ENCODE data around the gene KDM6B. TPM values are rescaled to one million over a fixed set of nuclear protein-coding genes. Genes with fewer than 3 reads are reported as not detected.
A peak's percentile ranks its signal among the peaks of the same experiment; 100 is the strongest.

The KDM6B gene
- total and polyA plus RNA-seq, 7 donors = 2.8 to 26.0 (median 15.2) TPM

- DNase-seq = no peak
- intact Hi-C loops (cut with DNase I) = no loop called here
- TF ChIP-seq, protein P1, sequence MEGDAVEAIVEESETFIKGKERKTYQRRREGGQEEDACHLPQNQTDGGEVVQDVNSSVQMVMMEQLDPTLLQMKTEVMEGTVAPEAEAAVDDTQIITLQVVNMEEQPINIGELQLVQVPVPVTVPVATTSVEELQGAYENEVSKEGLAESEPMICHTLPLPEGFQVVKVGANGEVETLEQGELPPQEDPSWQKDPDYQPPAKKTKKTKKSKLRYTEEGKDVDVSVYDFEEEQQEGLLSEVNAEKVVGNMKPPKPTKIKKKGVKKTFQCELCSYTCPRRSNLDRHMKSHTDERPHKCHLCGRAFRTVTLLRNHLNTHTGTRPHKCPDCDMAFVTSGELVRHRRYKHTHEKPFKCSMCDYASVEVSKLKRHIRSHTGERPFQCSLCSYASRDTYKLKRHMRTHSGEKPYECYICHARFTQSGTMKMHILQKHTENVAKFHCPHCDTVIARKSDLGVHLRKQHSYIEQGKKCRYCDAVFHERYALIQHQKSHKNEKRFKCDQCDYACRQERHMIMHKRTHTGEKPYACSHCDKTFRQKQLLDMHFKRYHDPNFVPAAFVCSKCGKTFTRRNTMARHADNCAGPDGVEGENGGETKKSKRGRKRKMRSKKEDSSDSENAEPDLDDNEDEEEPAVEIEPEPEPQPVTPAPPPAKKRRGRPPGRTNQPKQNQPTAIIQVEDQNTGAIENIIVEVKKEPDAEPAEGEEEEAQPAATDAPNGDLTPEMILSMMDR (IDR thresholded peaks at IDR 0.05) = no peak
- Histone ChIP-seq H3K4me1 (peaks cover 36% of the 10 kb centered on the region), H3K27ac (peak overlapping the region; percentile 99), H3K9me3 (no peaks in the 10 kb centered on the region), H3K27me3 (ENCODE audit: insufficient read depth in 3 of 3, low read length in 2 of 3) (no peaks in the 10 kb centered on the region), H3K36me3 (ENCODE audit: insufficient read depth in 1 of 2, low read depth in 1 of 2) (peaks cover 0 to 9% of the 10 kb centered on the region in 2 donors), H3K4me3 (peak overlapping the region; percentile 81)
- ATAC-seq = no peak
- WGBS, 3 donors = 39 to 52% (median 43%) methylated on average over 6 of the region's 6 CpGs
These were observed 5.3 kb downstream of the KDM6B start for GRCh38 chr17:7839190-7839875.

DNA sequence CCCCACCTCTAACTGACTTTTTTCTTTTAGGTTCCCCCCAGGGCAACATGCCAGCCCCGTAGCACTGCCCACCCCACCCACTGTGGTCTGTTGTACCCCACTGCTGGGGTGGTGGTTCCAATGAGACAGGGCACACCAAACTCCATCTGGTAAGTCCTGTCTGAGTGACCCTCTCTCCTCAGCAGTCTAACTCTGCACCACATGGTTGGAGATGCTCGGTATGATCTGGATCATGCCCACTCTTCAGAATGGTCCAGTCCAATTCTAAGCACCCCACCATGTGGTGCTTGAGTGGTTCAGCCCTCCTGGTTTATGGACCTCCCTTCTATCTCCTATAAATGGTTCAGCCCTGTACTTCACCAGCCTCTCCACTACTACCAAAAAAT lies 5.9 kb downstream of the KDM6B start:
- H3K27ac ChIP-seq = peak overlapping the region; percentile 99

GRCh38 chr17:7840441-7840840 lies 6.4 kb downstream of the KDM6B start:
- no peaks in the 10 kb centered on the region for H3K27me3 ChIP-seq (ENCODE audit: insufficient read depth in 3 of 3, low read length in 2 of 3)
- TF ChIP-seq, protein P1 (IDR thresholded peaks at IDR 0.05) = no peak
- WGBS, 3 donors = 38 to 58% (median 48%) methylated on average over 1 of the region's 1 CpG
- intact Hi-C loops (cut with DNase I) = loop anchor here (5.0 to 10.0 kb wide), 2 partner anchors 216 to 358 kb away; partner anchors contain the start of genes POLR2A (in 1 of the 2), SAT2 (in 1 of the 2) and SLC35G6 (in 1 of the 2)
- peak overlapping the region; percentile 81 for H3K4me3 ChIP-seq
- no peak for DNase-seq
- H3K4me1 ChIP-seq = peaks cover 43% of the 10 kb centered on the region
- ATAC-seq = no peak
- no peaks in the 10 kb centered on the region for H3K9me3 ChIP-seq
- H3K36me3 ChIP-seq (ENCODE audit: insufficient read depth in 1 of 2, low read depth in 1 of 2) = peaks cover 0 to 14% of the 10 kb centered on the region in 2 donors
- peak overlapping the region; percentile 99 for H3K27ac ChIP-seq

More for the DNA sequence above, 5.9 kb downstream of the KDM6B start:
- intact Hi-C loops (cut with DNase I) = loop anchor here (5.0 to 10.0 kb wide), 2 partner anchors 215 to 358 kb away; partner anchors contain the start of genes POLR2A (in 1 of the 2), SAT2 (in 1 of the 2) and SLC35G6 (in 1 of the 2)
- no peaks in the 10 kb centered on the region for H3K9me3 ChIP-seq
- 14 to 29% (median 22%) methylated on average over 2 of the region's 2 CpGs for WGBS, 3 donors
- TF ChIP-seq, protein P1 (IDR thresholded peaks at IDR 0.05) = no peak
- DNase-seq (no peak), ATAC-seq (no peak)
- H3K4me3 ChIP-seq = peak overlapping the region; percentile 81
- H3K36me3 ChIP-seq (ENCODE audit: insufficient read depth in 1 of 2, low read depth in 1 of 2) = peaks cover 0 to 9% of the 10 kb centered on the region in 2 donors
- peaks cover 37% of the 10 kb centered on the region for H3K4me1 ChIP-seq
- H3K27me3 ChIP-seq (ENCODE audit: insufficient read depth in 3 of 3, low read length in 2 of 3) = no peaks in the 10 kb centered on the region

DNA sequence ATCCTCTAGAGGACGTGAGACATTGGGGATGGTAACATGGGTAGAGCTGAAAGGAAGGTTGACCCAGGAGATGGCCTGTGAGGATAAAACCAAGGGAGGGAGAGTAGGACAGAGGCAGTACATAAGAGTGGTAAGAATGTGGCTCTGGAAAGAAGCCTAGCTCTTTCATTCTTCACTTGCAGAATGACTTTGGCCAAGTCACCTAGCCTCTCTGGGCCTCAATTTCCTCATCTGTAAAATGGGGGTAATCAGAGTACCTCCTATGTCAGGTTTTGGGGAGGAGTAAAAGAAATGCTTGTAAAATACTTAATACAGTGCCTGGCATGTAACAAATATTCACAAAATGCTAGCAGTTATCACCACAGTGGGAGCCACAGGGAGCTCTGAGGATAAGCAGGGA lies 6.9 kb downstream of the KDM6B start:
- H3K4me3 ChIP-seq = peak overlapping the region; percentile 81
- H3K9me3 ChIP-seq = no peaks in the 10 kb centered on the region
- peaks cover 47% of the 10 kb centered on the region for H3K4me1 ChIP-seq
- peak overlapping the region; percentile 99 for H3K27ac ChIP-seq
- no peak for DNase-seq
- no peak for ATAC-seq
- TF ChIP-seq, protein P1 (IDR thresholded peaks at IDR 0.05) = no peak
- H3K36me3 ChIP-seq (ENCODE audit: insufficient read depth in 1 of 2, low read depth in 1 of 2) = peaks cover 0 to 19% of the 10 kb centered on the region in 2 donors
- H3K27me3 ChIP-seq (ENCODE audit: insufficient read depth in 3 of 3, low read length in 2 of 3) = no peaks in the 10 kb centered on the region
- 61 to 76% (median 64%) methylated on average over 1 of the region's 1 CpG for WGBS, 3 donors
- intact Hi-C loops (cut with DNase I) = loop anchor here (5.0 to 10.0 kb wide), 2 partner anchors 216 to 359 kb away; partner anchors contain the start of genes POLR2A (in 1 of the 2), SAT2 (in 1 of the 2) and SLC35G6 (in 1 of the 2)
